ENCODE data around the gene FLNA. TPM values are rescaled to one million over a fixed set of nuclear protein-coding genes. Genes with fewer than 3 reads are reported as not detected.

FLNA gene
- total and polyA plus RNA-seq, 2 donors (not counting 3 experiments of a cell fraction or from before 2014, with no cell fraction given): 658 to 1,474 TPM

- intact Hi-C loops (cut with micrococcal nuclease): no loop called here
- no TSS peak for BruUV-seq (replicated peaks)
- no peak overlapping the region for H3K9ac ChIP-seq (replicated peaks; ENCODE audit: extremely low read depth, insufficient read depth, low read length)
- no peak overlapping the region for H2AFZ ChIP-seq (ENCODE audit: low read depth, low read length)
- H3K4me1 ChIP-seq (ENCODE audit: control insufficient read depth, extremely low read depth, insufficient read depth, low read length): no peaks in the 10 kb centered on the region
- H3K36me3 ChIP-seq (ENCODE audit: control insufficient read depth in 2 of 2, extremely low read depth in 1 of 2, insufficient read depth in 2 of 2, low read length in 2 of 2): no peaks in the 10 kb centered on the region
- TF ChIP-seq POLR2AphosphoS5 (IDR thresholded peaks at IDR 0.05; ENCODE audit: insufficient read depth, low read depth, low read length) (no peak), MAX (IDR thresholded peaks at IDR 0.05; ENCODE audit: insufficient read depth, insufficient read length) (no peak), POLR2A (IDR thresholded peaks at IDR 0.05; ENCODE audit: low read depth, low read length) (no peak), JUN (IDR thresholded peaks at IDR 0.05; ENCODE audit: borderline replicate concordance, insufficient read depth, insufficient read length, low read depth) (no peak), EZH2 (IDR thresholded peaks at IDR 0.05; ENCODE audit: borderline replicate concordance, low read depth, low read length, severe bottlenecking) (no peak), CTCF (IDR thresholded peaks at IDR 0.05; ENCODE audit: extremely low read depth in 1 of 2, insufficient read depth in 1 of 2, low read depth in 1 of 2, low read length in 2 of 2) (no peak), MYC (IDR thresholded peaks at IDR 0.05; ENCODE audit: low read depth, low read length) (no peak), GATA2 (IDR thresholded peaks at IDR 0.05; ENCODE audit: insufficient read depth, insufficient read length, low read depth, low read length) (no peak), FOS (IDR thresholded peaks at IDR 0.05; ENCODE audit: borderline replicate concordance, insufficient read depth, low read length) (no peak)
- no peak overlapping the region for H3K4me2 ChIP-seq (ENCODE audit: insufficient read depth, low read length)
- no peaks in the 10 kb centered on the region for H3K27me3 ChIP-seq (ENCODE audit: control insufficient read depth in 2 of 2, insufficient read depth in 2 of 2, low read length in 2 of 2)
- POLR2A ChIA-PET: no interaction called here
- no peak for DNase-seq (ENCODE audit: low read depth, low spot score)
- no peaks in the 10 kb centered on the region for H3K9me3 ChIP-seq (replicated peaks; ENCODE audit: control insufficient read depth, insufficient read depth, low read length)
- no peak overlapping the region for H3K27ac ChIP-seq (ENCODE audit: insufficient read depth, low read depth, low read length)
- no peaks in the 10 kb centered on the region for H4K20me1 ChIP-seq (replicated peaks; ENCODE audit: control insufficient read depth, extremely low read depth, insufficient read depth, low read length)
- H3K4me3 ChIP-seq (replicated peaks in 1 of 3; ENCODE audit: insufficient read depth in 1 of 3, low read depth in 1 of 3, low read length in 3 of 3): no peak overlapping the region
- no peaks in the 10 kb centered on the region for H3K79me2 ChIP-seq (ENCODE audit: control insufficient read depth, insufficient read depth, low read length)
- no peak for FAIRE-seq
- CTCF ChIA-PET: interaction anchor here (1.4 kb wide), 1 partner anchor 13 kb away, joined by 3 read pairs; no protein-coding TSS in a partner anchor
- dilution Hi-C loops (cut with MboI; ENCODE audit: extremely low pct_ligation_motif_present, low sequenced_read_pairs): no loop called here
- no peaks in the 10 kb centered on the region for H3K9me1 ChIP-seq (replicated peaks; ENCODE audit: control insufficient read depth, extremely low read depth, insufficient read depth, low read length)
Measured at GRCh38 chrX:154310616-154311536, 63.6 kb downstream of the FLNA start.
